BJ (cell line): ENCODE measurements around the gene GPR142. TPM values are rescaled to one million over a fixed set of nuclear protein-coding genes. Genes with fewer than 3 reads are reported as not detected.

Experiments used
- CTCF ChIA-PET: fragments of 350-600 bp; formaldehyde crosslinking; extraction: SDS; loops from one replicate; lab custom pipeline; 2021; ENCODE audit warnings: antibody characterized with exemption, inconsistent platforms; lab: Yijun Ruan, JAX
- POLR2A ChIA-PET: fragments of 300-600 bp; sonication (Branson Sonifier 250); formaldehyde crosslinking; extraction: SDS; loops from one replicate; lab custom pipeline; 2021; ENCODE audit warnings: antibody characterized with exemption; lab: Charles Lee
- DNase-seq: peaks from one replicate; pipeline ENCODE4 v3.0.0-alpha.2; 2011; ENCODE audit warnings: low read depth
- H3K27me3 ChIP-seq: 2 replicates; pipeline ENCODE4 v1.6.0; 2011; ENCODE audit warnings: low read length; ENCODE audit not compliant: control insufficient read depth, insufficient read depth
- H3K36me3 ChIP-seq: 2 replicates; pipeline ENCODE4 v1.5.1; 2011; ENCODE audit warnings: low read length; ENCODE audit not compliant: control insufficient read depth, insufficient read depth
- H3K4me3 ChIP-seq: 2 replicates; pipeline ENCODE4 v1.5.1; 2011; ENCODE audit warnings: low read depth, mild to moderate bottlenecking, control low read depth, low read length
- CTCF ChIP-seq: IDR thresholded peaks from 2 replicates; pipeline ENCODE4 v1.5.1; 2011; ENCODE audit warnings: low read depth, mild to moderate bottlenecking, control low read depth, inconsistent platforms, low read length, moderate library complexity; ENCODE audit not compliant: insufficient read depth
- polyA plus RNA-seq: library from polyadenylated mRNA; depleted of rRNA; stranded (reverse); fragments of >200 nt; gene quantifications from 2 replicates; pipeline ENCODE4 v1.2.3, GENCODE V29; 2011

Gene GPR142
- polyA plus RNA-seq, 1 experiment, result not detected

GRCh38 chr17:74413491-74413890 is 46.2 kb downstream of the GPR142 start:
- TF ChIP-seq CTCF, result no peak
- H3K4me3 ChIP-seq, result no peak overlapping the region
- POLR2A ChIA-PET, result no interaction called here
- no peaks in the 10 kb centered on the region for H3K36me3 ChIP-seq
- DNase-seq, result no peak
- H3K27me3 ChIP-seq, result no peaks in the 10 kb centered on the region
- CTCF ChIA-PET, result no interaction called here

- Histone ChIP-seq H3K27me3 (no peaks in the 10 kb centered on the region), H3K4me3 (no peak overlapping the region), H3K36me3 (no peaks in the 10 kb centered on the region)
- no peak for TF ChIP-seq CTCF
- no peak for DNase-seq
- POLR2A ChIA-PET, result no interaction called here
- CTCF ChIA-PET, result no interaction called here
Measured at GRCh38 chr17:74414510-74414909, 47.2 kb downstream of the GPR142 start.

- Histone ChIP-seq H3K4me3 (no peak overlapping the region), H3K36me3 (no peaks in the 10 kb centered on the region), H3K27me3 (no peaks in the 10 kb centered on the region)
- ChIA-PET CTCF (interaction anchor here (1.4 kb wide), 1 partner anchor 47 kb away, joined by 4 read pairs; no protein-coding TSS in a partner anchor), POLR2A (no interaction called here)
- no peak for TF ChIP-seq CTCF
- DNase-seq, result no peak
Measured at GRCh38 chr17:74415608-74416396, 48.5 kb downstream of the GPR142 start.

GRCh38 chr17:74417178-74418045 is 50.1 kb downstream of the GPR142 start:
- ChIA-PET CTCF (interaction anchor here (1.4 to 1.5 kb wide), 2 partner anchors 40 to 49 kb away, joined by 4 read pairs; no protein-coding TSS in a partner anchor), POLR2A (no interaction called here)
- Histone ChIP-seq H3K27me3 (no peaks in the 10 kb centered on the region), H3K4me3 (no peak overlapping the region), H3K36me3 (no peaks in the 10 kb centered on the region)
- no peak for TF ChIP-seq CTCF
- DNase-seq, result no peak

GRCh38 chr17:74419928-74420411 is 52.7 kb downstream of the GPR142 start:
- CTCF ChIA-PET, result no interaction called here
- POLR2A ChIA-PET, result no interaction called here
- Histone ChIP-seq H3K4me3 (no peak overlapping the region), H3K27me3 (no peaks in the 10 kb centered on the region), H3K36me3 (no peaks in the 10 kb centered on the region)
- DNase-seq, result no peak
- TF ChIP-seq CTCF, result no peak
